ENCODE data around the gene CKAP2L.
"Not testable (repeated sequence)": the region's sequence is repeated elsewhere in the genome, so short reads cannot be mapped to it uniquely, and the experiment has no call there.

CKAP2L gene

DNA sequence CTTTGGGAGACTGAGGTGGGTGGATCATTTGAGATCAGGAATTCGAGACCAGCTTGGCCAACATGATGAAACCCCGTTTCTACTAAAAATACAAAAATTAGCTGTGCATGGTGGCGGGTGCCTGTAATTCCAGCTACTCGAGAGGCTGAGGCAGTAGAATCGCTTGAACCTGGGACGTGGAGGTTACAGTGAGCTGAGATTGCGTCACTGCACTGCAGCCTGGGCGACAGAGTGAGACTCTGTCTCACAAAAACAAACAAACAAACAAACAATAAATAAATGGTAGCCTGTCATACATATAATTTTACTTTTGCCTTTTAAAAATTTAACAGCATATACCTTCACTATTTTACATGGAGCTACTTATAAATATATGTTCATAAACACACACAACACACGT is 57.5 kb downstream of the CKAP2L start:
- not testable (repeated sequence) for DNase-seq

DNA sequence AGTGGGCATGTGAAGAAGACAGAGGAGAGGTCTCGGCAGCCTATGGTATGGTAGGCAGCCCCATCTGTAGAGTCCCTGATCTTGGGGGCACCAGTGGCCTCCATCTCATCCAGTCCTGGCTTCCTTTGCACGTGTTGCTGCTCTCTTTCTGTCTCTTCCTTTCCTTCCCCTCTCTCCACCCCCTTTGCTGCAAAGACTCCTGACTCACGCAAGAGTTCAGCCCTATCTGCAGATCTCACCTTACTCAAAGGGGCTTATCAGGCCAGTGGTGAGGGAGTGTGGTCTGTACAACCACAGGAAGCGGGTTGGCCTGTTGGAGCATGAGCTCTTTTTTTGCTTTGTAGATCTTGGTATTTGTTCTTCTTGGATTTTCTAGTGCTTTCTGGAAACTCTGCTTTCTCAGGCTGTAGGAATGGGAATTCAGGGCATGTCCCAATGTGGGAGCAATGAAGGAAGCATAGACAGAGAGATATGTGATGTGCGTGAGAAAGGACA is 58.2 kb downstream of the CKAP2L start:
- DNase-seq: no peak

DNA sequence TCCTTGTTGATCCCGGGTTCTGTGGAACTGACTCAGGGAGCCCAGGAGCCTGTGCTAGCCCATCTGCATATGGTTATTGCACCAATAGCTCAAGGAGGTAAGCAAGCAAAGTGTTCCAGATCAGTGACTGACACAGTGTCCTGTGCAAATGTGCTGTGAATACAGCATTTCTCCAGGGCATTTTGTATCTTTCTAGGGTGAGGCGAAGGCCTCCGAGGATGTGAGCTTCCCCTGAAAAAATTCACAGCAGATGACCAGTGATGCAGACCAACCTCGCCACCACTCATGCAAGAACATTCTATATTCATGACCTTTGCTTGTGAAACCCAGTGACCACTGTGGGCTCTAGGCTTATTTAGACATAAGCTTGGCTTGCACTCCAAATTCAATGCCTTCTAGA is 58.8 kb downstream of the CKAP2L start:
- no peak for DNase-seq

DNA sequence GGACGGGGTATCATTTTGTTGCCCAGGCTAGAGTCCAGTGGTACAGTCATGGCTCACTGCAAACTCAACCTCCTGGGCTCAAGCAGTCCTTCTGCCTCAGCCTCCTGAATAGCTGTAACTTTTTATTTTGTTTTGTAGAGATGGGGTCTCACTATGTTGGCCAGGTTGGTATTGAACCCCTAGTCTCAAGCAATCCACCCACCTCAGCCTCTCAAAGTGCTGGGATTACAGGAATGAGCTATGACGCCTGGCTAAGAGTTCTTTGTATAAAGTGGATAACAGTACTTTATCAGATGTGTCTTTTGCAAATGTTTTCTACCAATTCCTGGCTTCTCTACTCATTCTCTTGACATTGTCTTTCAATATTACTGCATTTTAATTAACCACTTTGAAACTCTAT is 60.7 kb downstream of the CKAP2L start:
- no peak for DNase-seq

DNA sequence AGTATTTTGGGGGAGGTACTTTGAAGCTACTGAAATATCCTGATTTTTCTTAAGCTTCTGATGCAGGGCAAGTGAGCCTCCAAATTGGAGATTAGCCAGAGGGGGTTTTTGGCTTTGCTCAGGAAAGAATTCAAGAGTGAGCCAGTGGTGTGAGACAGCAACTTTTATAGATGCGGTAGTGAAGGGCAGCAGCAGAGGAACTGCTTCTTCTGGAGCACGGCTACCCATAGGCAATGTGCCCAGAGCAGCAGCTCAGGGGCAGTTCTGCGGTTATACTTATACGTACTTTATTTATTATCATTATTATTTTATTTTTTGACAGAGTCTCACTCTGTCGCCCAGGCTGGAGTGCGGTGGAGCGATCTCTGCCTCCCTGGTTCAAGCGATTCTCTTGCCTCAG is 63.4 kb downstream of the CKAP2L start:
- DNase-seq: no peak

DNA sequence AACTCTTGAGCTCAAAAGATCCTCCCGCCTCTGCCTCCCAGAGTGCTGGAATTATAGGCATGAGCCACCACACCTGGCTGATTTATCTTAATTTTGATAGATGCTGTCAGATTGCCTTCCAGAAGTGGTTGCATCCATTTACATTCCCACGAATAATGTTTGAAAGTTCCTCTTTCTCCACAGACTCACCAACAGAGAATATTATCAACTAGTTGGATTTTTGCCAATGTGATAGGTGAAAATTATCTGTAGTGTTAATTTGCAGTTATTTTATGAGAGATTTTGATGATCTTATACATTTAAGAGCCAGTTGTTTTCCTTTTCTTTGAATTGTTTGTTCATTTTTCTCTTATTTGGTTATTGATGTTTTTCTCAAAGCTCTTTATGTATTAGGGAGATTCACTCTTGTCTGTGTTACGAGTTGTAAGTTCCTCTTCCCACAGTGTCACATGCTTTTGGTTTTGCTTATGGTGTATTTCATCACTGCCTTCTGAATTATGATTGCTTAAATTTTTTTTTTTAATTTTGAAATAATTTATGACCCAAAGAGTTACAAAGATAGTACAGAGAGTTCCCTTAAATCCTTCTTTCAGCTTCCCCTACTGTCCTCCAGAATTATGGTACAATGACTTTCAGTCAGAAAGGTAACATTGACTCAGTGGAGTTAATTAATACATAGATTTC is 64.3 kb downstream of the CKAP2L start:
- no peak for DNase-seq

DNA sequence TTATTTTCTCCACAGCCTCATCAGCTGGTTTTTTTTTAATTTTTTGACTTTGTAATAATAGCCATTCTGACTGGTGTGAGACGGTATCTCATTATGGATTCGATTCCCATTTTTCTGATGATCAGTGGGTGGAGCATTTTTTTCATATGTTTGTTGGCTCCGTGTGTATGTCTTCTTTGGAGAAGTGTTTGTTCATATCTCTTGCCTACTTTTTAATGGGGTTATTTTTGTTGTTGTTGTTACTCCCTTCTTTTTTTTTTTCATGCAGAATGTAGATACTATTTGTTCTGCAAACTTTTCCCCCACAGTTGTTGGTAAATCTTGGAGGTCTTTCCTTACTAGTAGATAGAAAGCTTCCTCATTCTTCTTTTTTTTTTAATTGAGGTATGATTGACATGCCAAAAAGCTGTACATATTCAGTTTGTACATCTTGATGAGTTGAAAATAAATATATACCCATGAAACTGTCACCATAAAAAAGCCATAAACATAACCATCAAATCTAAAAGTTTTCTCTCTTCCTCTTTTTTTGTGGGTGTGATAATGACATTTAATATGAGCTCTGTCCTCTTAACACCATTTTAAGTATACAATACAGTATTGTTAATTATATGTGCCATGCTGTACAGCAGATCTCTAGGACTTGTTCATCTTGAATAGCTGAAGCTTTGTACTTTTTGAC is 65.4 kb downstream of the CKAP2L start:
- no peak for DNase-seq

DNA sequence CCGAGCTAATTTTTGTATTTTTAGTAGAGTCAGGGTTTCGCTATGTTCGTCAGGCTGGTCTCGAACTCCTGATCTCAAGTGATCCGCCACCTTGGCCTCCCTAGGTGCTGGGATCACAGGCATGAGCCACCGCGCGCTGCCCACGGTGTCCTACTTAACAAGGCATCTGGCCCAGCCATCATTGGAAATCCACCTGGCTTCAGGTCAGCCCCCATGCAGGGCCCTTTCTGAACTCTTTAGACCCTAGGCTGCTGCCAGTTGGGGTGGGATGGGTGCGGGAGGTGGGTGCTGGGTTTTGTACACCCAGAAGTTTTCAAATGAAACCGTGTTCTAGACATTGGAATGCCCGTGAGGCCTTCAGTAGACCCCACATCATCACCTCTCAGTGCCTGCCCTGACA is 70.2 kb downstream of the CKAP2L start:
- DNase-seq: no peak

DNA sequence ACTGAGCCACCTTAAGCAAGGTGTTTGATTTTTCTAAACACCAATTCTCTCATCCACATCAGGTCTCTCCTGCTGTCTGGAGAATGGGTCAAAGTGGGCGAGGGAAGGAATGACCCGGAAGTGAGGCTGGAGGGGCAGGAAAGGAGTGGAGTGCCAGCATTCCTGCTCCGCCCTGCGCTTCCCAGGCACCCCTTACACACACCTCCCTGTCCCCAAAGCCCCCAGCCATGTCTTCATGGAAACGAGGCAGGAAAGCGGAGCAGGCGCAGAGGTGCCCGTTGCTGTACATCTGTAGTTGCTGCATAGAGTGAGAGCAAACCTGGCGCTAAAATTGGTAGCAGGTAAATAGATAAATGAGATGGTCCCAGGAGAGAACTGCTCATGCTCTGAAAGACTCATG is 70.8 kb downstream of the CKAP2L start:
- no peak for DNase-seq

DNA sequence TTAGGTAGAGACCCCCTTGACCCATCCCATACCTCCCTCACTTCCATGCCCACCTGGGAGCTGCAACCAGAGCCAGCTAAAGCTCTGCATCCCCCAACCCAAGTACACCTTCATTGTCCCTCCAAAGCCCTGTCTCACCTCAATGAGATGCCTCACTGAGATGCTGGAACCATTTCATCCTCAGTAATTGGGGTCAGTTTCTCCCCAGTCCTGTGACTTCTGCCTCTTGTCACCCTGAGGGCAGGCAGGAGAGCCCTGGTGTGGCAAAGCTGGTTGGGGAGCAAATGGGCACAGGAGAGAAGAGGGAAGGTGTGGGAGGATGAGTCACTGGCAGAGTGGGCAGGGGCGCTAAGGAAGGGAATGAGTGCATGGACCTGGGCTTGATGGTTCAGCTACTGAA is 71.5 kb downstream of the CKAP2L start:
- no peak for DNase-seq

DNA sequence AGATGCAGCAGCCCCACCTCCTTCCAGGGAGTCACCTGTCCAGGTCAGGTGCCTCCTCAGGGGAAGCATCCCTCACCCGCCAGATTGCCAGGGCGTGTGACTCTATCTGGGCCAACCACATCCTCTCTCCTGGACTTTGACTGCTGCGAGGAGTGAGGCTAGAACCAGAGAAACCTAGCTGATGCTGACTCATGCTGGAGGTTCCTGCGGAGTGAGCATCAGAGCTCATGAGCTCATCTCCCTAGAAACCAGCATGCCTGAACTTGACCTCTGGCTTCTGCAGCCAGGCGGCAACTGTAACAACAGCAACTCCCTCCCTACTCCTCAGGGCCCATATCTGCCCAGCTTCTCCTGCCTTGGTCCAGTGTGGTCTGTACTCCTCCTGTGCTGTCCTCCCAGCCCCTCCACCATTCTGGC is 71.9 kb downstream of the CKAP2L start:
- DNase-seq: peak; percentile 72

DNA sequence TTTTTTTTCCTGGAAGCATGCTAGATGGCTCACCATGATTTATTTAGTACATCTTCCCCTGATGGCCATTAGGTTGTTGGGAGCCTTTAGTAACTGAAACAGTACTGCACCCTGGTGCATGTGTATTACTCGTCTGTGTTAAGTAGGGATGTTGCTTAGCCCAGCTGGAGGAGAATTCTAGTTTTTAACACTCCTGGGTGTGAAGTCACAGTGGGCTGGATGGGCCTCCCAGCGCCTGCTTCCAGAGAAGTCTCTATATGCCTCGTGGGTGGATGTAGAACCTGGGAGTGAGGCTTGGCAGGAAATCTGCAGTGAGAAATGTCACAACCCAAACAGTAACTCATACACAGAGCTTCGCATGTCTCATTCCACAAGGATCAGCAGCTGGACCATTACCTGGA is 72.5 kb downstream of the CKAP2L start:
- no peak for DNase-seq

DNA sequence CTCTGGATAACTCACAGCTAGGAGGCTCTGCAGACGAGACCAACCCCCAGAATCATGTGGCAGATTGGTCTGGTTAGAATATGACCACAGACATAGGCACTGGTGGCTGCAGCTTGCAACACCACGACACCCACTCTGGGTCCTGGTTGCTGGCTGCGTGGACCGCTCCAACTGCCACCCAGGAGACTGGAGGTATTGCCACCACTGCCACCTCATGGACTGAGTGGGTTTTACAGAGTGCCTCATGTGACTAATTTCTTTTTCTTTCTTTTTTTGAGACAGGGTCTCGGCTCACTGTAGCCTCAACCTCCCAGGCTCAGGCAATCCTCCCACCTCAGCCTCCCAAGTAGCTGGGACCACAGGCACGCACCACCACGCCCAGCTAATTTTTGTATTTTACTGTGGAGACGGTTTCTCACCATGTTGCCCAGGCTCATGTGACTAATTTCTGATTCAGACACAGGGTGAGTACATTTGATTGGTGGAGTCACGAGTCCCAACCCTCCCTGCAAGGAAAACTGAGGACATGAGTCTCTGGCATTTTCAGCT is 73.5 kb downstream of the CKAP2L start:
- DNase-seq: no peak

DNA sequence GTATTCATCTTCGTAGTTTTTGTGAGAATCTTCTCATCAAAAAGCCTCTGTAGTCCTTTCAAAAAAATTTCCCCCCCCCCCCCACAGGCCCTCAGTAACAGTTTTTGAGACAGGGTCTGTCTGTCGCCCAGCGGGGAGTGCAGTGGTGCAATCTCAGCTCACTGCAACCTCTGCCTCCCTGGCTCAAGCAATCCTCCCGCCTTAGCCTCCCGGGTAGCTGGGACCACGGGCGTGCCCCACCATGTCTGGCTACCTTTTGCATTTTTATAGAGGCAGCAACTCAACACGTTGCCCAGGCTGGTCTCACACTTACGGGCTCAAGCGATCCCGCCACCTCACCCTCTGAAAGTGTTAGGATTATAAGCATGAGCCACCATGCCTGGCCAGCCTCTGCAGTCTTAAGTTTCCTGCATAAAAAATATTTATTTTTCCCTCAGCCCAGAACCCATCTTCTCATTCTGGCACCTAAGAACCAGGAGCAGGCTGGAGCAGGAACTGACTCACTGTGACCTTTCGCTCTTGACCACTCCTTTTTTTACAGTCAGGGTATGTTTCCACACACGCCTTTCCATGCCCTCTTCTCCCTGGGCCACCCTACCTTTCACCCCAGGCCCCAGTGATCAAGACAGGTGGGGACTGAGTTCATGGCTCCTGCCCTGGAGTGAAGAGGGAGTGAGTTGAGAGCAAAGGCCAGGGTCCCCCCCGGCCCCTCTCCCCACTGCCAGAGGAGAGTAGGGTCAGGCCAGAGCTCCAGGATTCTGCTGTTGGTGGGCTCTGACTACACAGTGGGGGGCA is 76.1 kb downstream of the CKAP2L start:
- no peak for DNase-seq

DNA sequence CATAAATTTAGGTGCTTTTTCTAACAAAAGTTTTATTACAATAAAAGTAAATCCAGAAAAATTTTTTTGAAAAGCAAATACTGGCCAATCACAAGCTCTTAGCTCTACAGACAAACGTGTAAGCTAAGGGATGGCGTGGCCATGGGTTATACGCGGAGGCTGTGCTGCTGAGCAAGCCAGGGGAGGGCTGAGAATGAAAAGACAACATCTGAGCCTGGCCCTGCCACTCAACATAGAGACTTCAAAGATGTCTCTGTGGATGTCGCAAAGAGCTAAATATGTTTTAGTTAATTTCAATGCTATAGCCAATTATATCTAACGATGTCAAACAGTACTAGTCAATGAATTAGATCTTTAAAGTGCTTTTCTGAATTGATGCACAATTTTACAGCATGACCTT is 76.9 kb downstream of the CKAP2L start:
- DNase-seq: no peak
